SJCRH30 (cell line): ENCODE measurements around the gene DOCK1. TPM values are rescaled to one million over a fixed set of nuclear protein-coding genes. Genes with fewer than 3 reads are reported as not detected.
A peak's percentile ranks its signal among the peaks of the same experiment; 100 is the strongest.
"Not testable (repeated sequence)": the region's sequence is repeated elsewhere in the genome, so short reads cannot be mapped to it uniquely, and the experiment has no call there.

Experiments
- DNase-seq, 2 experiments: peaks; one replicate each; pipeline ENCODE4 v3.0.0-alpha.2; 2015 to 2020
- H3K27ac ChIP-seq: fragments of 250-450 bp; sonication (Bioruptor Pico); 2 replicates; pipeline ENCODE4 v1.5.1; 2020; ENCODE audit warnings: mild to moderate bottlenecking, moderate library complexity
- H3K27me3 ChIP-seq: fragments of 250-450 bp; sonication (Bioruptor Pico); 2 replicates; pipeline ENCODE4 v1.5.1; 2020; ENCODE audit warnings: mild to moderate bottlenecking, moderate library complexity
- H3K36me3 ChIP-seq: fragments of 250-450 bp; sonication (Bioruptor Pico); 2 replicates; pipeline ENCODE4 v1.5.1; 2020; ENCODE audit warnings: mild to moderate bottlenecking, moderate library complexity
- H3K4me1 ChIP-seq: fragments of 250-450 bp; sonication (Bioruptor Pico); 2 replicates; pipeline ENCODE4 v1.5.1; 2020; ENCODE audit warnings: mild to moderate bottlenecking, moderate library complexity
- H3K4me3 ChIP-seq: fragments of 250-450 bp; sonication (Bioruptor Pico); 2 replicates; pipeline ENCODE4 v1.5.1; 2020; ENCODE audit warnings: mild to moderate bottlenecking, moderate library complexity
- H3K9me3 ChIP-seq: fragments of 250-450 bp; sonication (Bioruptor Pico); replicated peaks from 2 replicates; pipeline ENCODE4 v1.5.1; 2020; ENCODE audit warnings: mild to moderate bottlenecking, moderate library complexity
- total RNA-seq: library from RNA; depleted of rRNA; stranded (reverse); fragments of >200 nt; shearing (Covaris generic); gene quantifications from 2 replicates; pipeline ENCODE4 v1.2.3, GENCODE V29; 2014

Gene DOCK1
- total RNA-seq, 1 experiment from 2014 or later = 53.8 TPM

DNA sequence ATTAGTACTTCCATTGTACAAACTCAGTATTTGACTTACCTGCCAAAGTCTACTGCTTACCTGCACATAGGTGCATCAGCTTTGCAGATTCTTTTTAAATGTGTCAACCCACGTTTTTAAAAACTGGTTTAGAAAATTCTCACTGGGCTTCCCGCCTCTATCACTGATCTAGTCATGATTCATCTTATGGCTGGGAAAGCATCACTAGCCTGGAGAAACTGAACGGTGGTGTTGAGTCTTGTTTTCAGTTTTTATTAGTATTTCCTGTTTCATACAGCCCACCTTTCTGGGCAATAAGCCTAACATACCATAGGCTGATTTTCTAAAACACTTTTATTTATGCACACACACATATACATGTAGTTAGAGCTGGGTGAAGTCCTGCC is 19.7 kb downstream of the DOCK1 start:
- Histone ChIP-seq H3K36me3 (no peaks in the 10 kb centered on the region; the same call in 1 of the 2 replicates), H3K4me3 (no peak overlapping the region), H3K9me3 (no peaks in the 10 kb centered on the region), H3K27ac (no peak overlapping the region), H3K27me3 (no peaks in the 10 kb centered on the region), H3K4me1 (no peaks in the 10 kb centered on the region)
- no peak for DNase-seq

DNA sequence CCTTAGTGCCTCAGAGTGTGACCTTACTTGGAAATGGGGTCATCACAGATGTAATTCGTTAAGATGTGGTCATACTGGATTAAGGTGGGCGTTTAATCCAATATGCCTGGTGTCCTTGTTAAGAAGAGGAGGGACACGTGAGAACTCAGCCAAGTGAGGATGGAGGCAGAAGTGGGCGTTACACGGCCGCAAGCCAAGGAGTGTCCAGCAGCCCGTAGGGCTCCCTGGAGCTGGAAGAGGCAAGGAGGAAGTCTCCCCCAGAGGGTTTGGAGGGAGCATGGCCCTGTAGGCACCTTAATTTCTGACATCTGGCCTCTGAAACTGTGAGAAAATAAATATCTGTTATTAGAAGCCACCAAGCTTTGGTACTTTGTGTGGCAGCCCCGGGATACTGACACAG is 21.3 kb downstream of the DOCK1 start:
- DNase-seq = no peak
- no peaks in the 10 kb centered on the region for H3K27me3 ChIP-seq
- no peak overlapping the region for H3K4me3 ChIP-seq
- H3K9me3 ChIP-seq = no peaks in the 10 kb centered on the region
- H3K4me1 ChIP-seq = no peaks in the 10 kb centered on the region
- H3K36me3 ChIP-seq = no peaks in the 10 kb centered on the region; the same call in 1 of the 2 replicates
- no peak overlapping the region for H3K27ac ChIP-seq

DNA sequence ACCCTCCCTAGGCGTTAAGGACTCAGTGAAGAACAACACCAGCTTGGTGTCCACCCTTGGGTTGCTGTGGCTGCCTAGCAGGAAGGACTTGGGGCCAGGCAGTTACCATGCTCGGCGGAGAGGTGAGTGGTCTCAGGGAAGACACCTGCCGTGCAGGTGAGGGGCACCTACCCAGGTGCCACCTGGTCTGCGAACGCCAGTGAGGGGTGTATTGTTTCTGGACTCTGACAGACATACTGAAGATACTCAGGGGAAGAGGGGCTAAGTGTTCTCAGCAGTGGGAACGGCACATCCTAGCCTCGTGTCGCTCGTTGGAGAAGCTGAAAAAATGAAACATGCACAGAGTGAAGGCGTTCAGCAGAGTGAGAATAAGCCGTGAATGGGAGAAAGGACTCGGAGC is 22.6 kb downstream of the DOCK1 start:
- no peak for DNase-seq
- Histone ChIP-seq H3K27me3 (no peaks in the 10 kb centered on the region), H3K36me3 (peaks cover 2% of the 10 kb centered on the region; the same call in 1 of the 2 replicates), H3K9me3 (no peaks in the 10 kb centered on the region), H3K4me3 (no peak overlapping the region), H3K4me1 (no peaks in the 10 kb centered on the region), H3K27ac (no peak overlapping the region)

DNA sequence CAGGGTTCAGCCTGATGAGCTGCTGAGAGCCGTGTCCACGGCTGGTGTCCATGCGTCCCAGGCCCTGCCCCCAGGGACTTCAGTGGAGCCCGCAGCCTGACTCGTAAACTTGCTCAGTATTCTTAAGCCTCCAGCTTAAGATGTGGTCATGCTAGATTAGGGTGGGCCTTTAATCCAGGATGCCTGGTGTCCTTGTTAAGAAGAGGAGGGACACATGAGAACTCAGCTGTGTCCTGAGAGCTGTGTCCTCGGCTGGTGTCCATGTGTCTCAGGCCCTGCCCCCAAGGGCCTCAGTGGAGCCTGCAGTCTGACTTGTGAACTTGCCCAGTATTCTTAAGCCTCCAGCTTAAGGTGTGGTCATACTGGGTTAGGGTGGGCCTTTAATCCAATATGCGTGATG is 23.0 kb downstream of the DOCK1 start:
- H3K4me3 ChIP-seq = no peak overlapping the region
- peaks cover 4% of the 10 kb centered on the region; the same call in 1 of the 2 replicates for H3K36me3 ChIP-seq
- no peaks in the 10 kb centered on the region for H3K4me1 ChIP-seq
- H3K27ac ChIP-seq = no peak overlapping the region
- no peaks in the 10 kb centered on the region for H3K27me3 ChIP-seq
- DNase-seq = peak; percentile 60 to 74
- H3K9me3 ChIP-seq = no peaks in the 10 kb centered on the region

DNA sequence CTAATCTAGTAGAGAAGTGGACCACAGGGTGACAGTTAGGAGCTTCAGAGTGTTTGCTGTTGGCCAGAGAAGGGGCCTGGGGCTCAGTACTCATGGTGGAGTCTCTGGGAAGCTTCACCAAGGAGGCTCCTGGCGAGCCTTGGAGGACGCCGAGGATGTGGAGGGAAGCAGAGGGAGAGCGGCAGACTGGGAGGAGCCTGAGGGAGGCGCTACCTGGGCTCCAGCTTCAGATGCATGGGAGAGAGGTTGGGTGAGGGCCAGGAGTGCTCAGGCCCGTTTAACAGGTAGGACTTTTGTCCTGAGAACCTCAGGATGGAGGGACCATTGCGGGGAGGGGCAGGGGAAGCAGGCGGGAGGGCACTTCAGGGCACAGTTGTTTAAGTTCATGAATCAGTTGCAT is 24.2 kb downstream of the DOCK1 start:
- no peak overlapping the region for H3K27ac ChIP-seq
- H3K4me3 ChIP-seq = no peak overlapping the region
- H3K9me3 ChIP-seq = no peaks in the 10 kb centered on the region
- H3K4me1 ChIP-seq = no peaks in the 10 kb centered on the region
- peaks cover 4% of the 10 kb centered on the region; the same call in 1 of the 2 replicates for H3K36me3 ChIP-seq
- no peak for DNase-seq
- no peaks in the 10 kb centered on the region for H3K27me3 ChIP-seq

DNA sequence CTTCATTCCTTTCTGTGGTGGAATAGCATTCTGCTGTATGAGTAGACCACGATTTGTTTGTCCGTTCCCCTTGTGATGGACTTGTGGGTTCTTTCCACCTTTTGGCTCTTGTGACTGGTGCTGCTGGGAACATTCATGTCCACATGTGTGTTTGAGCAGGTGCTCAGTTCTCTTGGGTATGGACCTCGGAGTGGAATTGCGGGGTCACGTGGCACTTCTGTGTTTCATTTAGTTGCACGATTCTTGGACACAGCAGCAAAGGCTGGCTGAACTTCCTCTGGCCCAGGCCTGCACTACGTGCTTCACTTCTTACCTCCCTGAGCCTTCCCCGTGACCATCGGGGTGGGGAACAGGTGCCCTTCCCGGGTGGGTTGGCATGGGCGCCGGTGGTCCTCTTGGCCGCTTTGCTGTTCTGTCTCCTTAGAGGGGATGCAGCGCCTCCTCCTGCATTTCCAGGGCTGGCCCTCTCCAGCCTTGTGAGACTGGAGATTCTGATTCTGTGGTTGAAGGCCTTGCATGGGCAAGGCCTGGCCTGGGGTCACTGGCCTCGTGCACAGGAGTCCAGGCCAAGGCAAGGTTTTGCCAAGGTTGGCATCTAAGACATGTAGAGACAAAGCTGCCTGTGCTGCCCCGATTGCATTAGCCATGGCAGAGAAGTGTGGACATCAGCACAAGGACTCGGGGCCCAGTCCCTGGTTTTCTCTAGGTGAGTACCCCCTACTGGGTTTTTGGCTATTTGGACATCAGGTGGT is 25.1 kb downstream of the DOCK1 start:
- Histone ChIP-seq H3K36me3 (peaks cover 4% of the 10 kb centered on the region; the same call in 1 of the 2 replicates), H3K27me3 (no peaks in the 10 kb centered on the region), H3K9me3 (no peaks in the 10 kb centered on the region), H3K4me3 (no peak overlapping the region), H3K4me1 (peaks cover 4% of the 10 kb centered on the region; the same call in 1 of the 2 replicates), H3K27ac (no peak overlapping the region)
- DNase-seq = no peak

DNA sequence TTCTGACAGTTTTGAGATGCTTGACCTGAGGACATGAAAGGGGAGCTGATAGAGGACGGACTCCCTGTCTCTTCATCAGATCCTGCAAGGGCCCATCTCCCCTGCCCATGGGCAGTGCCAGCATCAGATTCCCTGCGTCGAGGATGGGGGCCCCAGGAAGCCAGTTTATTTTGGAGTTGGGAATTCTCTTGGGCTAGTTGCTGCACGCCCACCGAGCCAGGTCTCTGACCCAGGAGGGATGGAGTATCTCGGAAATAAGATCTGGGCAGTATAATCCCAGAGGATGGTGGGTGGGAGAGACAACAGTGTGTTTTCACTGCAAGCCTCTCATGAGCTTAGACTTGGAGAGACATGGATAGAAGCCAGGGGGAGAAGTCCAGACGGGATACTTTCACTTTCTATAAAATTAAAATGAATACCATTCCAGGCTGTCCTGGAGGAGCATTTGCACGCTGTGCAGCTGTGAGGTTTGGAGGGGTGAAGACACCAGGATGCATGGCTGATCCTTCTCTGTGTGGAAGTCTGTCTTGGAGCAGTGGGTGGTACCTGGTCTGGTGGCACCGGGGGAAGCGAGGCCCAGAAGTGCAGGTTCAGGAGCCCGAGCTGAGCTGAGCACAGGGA is 25.8 kb downstream of the DOCK1 start:
- peaks cover 8% of the 10 kb centered on the region for H3K4me1 ChIP-seq
- no peaks in the 10 kb centered on the region for H3K27me3 ChIP-seq
- H3K36me3 ChIP-seq = peaks cover 4% of the 10 kb centered on the region; the same call in 1 of the 2 replicates
- no peaks in the 10 kb centered on the region for H3K9me3 ChIP-seq
- no peak for DNase-seq
- H3K4me3 ChIP-seq = no peak overlapping the region
- H3K27ac ChIP-seq = no peak overlapping the region

DNA sequence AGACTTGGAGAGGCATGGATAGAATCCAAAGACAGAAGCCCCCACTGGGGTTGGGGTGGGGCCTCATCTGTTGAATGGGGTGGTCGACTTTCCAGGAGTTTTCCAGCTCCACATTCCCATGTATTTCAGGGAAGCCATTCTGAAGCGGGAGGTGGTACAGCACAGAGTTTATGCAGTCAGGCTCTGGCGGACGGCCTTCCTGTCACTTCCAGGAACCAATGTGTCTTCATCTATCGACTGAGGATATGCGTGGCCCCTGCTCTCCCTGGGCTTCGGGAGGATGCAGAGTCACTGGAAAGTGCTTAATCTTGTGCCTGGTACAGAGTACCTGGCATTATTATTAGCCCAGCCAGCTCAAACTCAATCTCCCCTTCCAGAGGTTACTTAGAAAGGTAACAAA is 26.3 kb downstream of the DOCK1 start:
- H3K4me1 ChIP-seq = peaks cover 8% of the 10 kb centered on the region
- H3K27ac ChIP-seq = no peak overlapping the region
- no peaks in the 10 kb centered on the region for H3K27me3 ChIP-seq
- H3K4me3 ChIP-seq = no peak overlapping the region
- DNase-seq = no peak
- H3K36me3 ChIP-seq = peaks cover 4% of the 10 kb centered on the region; the same call in 1 of the 2 replicates
- no peaks in the 10 kb centered on the region for H3K9me3 ChIP-seq

DNA sequence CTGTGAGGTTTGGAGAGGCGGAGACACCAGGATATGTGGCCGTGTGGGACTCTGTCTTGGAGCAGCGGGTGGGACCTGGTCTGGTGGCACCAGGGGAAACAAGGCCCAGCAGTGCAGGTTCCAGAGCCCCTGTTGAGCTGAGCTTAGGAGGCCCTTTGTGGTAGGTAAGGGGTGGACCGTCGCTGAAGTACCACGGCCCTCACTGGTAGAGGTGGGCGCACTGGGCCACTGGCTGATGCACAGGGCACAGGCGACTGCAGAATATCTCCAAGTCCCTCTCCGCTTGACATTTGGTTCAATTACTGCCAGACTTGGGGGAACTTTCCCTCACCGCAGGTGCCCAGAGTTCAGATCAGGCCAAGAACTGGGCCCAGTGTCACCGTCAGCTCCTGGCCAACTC is 27.3 kb downstream of the DOCK1 start:
- H3K9me3 ChIP-seq = no peaks in the 10 kb centered on the region
- no peaks in the 10 kb centered on the region for H3K27me3 ChIP-seq
- no peak for DNase-seq
- H3K4me3 ChIP-seq = no peak overlapping the region
- no peak overlapping the region for H3K27ac ChIP-seq
- peaks cover 8% of the 10 kb centered on the region for H3K4me1 ChIP-seq
- H3K36me3 ChIP-seq = peaks cover 4% of the 10 kb centered on the region; the same call in 1 of the 2 replicates

DNA sequence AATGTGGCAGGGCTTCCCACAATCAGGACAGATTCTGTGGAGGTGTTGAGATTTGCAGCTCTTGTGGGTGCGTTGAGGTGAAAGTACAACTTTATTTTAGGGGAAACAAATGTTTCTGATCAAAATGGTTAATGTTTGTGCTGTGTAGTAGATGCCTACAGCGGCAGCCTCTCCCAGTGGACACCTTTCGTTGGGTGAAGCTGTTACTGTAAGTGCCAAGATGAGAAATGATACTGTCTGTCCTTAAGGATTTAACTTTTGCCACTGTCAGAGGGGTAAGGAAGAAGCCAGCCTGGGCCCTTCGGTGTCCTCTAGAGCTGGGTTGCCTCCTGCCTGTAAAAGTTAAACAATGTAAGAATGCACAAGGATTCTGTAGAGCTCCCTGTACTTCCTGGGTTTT is 27.9 kb downstream of the DOCK1 start:
- Histone ChIP-seq H3K9me3 (no peaks in the 10 kb centered on the region), H3K27ac (no peak overlapping the region), H3K4me1 (peaks cover 8% of the 10 kb centered on the region), H3K27me3 (no peaks in the 10 kb centered on the region), H3K4me3 (no peak overlapping the region), H3K36me3 (peaks cover 4% of the 10 kb centered on the region; the same call in 1 of the 2 replicates)
- no peak for DNase-seq

DNA sequence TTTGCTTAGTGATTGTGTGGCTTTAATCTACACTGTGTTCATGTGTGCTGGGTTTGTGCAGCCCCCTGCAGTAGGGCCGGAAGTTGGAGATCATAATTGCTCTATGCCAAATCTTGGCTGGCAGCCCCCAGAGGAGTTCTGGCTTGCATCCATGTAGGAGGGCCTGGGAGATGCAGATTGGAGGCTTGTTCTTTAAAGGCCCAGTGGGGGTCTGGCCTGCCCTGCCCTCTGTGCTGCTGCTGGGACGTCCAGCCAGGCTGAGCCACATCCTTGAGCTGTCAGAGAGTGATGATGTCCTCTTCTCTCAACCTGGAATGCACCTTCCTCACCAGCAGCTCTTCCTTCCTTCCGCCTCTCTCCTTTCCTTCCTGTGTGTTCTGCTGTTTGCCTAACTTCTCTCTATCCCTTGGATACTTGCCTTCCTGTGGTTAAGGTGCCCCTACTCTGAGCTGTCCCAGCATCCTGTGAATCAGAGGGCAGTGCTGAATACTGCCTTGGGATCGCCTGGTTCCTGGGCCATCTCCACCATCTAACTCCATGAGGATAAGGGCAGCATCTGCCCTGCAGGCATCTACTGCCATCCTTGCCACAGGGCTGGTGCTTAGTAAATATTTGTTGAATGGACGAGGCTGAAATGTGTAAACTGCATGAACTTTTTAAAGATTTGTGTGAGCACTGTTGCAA is 30.2 kb downstream of the DOCK1 start:
- H3K27me3 ChIP-seq = no peaks in the 10 kb centered on the region
- no peaks in the 10 kb centered on the region for H3K9me3 ChIP-seq
- DNase-seq = peak; percentile 73 to 76
- H3K27ac ChIP-seq = peak overlapping the region; percentile 54
- no peak overlapping the region for H3K4me3 ChIP-seq
- H3K36me3 ChIP-seq = 0 out of 2 replicates have a peak, but pooled peaks cover 4% of the 10 kb centered on the region
- H3K4me1 ChIP-seq = peaks cover 8% of the 10 kb centered on the region

DNA sequence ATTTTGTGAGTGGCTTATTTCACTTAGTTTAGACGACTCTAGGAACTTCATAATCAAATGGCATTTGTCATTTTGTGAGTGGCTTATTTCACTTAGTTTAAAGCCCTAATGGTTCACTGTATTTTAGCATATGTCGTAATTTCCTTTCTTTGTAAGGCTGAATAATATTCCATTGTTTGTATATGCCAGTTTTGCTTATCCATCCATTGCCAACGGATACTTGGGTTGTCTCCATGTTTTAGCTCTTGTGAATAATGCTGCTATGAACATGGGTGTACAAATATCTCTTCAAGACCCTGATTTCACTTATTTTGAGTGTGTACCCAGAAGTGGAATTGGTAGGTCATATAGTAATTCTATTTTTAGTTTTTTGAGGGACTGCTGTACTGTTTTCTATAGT is 31.8 kb downstream of the DOCK1 start:
- H3K27ac ChIP-seq = no peak overlapping the region
- H3K4me3 ChIP-seq = no peak overlapping the region
- no peak for DNase-seq

DNA sequence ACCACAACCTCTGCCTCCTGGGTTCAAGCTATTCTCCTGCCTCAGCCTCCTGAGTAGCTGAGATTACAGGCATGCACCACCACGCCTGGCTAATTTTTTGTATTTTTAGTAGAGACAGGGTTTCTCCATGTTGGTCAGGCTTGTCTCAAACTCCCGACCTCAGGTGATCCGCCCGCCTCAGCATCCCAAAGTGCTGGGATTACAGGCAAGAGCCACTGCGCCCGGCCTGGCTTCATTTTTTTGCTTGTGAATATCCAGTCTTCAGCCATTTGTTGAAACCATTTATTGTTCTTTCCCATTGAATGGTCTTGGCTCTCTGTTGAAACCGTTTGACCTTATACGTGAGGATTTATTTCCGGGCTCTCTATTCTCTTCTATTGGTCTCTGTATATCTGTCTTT is 32.9 kb downstream of the DOCK1 start:
- not testable (repeated sequence) for DNase-seq, H3K27me3 ChIP-seq, H3K4me3 ChIP-seq, H3K27ac ChIP-seq, H3K4me1 ChIP-seq, H3K9me3 ChIP-seq, H3K36me3 ChIP-seq

More for the DNA sequence above, 31.8 kb downstream of the DOCK1 start:
- Histone ChIP-seq H3K4me1 (peaks cover 8% of the 10 kb centered on the region), H3K27me3 (no peaks in the 10 kb centered on the region), H3K36me3 (0 out of 2 replicates have a peak, but pooled peaks cover 4% of the 10 kb centered on the region), H3K9me3 (no peaks in the 10 kb centered on the region)

DNA sequence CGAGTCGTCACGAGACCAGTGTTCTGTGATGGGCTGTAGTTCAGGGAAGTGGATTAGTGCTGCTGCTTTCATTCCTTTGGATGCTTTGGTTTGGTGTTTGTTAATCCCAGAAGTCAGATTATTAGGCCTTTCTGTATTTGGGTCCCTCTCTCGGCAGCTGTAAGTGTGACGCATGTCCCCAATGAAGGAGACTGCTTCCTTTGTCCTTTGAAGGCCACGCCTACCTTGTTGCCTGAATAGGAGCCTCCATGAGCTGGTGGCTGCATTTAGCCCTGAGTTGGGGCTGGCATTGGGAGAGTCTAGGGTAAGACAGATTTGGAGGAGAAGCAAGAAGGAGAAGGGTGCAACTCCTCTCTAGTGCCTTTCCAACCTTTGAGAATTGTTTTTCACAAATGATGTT is 34.5 kb downstream of the DOCK1 start:
- no peak overlapping the region for H3K27ac ChIP-seq
- no peak for DNase-seq
- 0 out of 2 replicates have a peak, but pooled peaks cover 2% of the 10 kb centered on the region for H3K36me3 ChIP-seq
- no peaks in the 10 kb centered on the region for H3K27me3 ChIP-seq
- H3K4me3 ChIP-seq = no peak overlapping the region
- H3K9me3 ChIP-seq = no peaks in the 10 kb centered on the region
- H3K4me1 ChIP-seq = peaks cover 7% of the 10 kb centered on the region
